ENCODE measurements around the gene NHERF1.

DNA sequence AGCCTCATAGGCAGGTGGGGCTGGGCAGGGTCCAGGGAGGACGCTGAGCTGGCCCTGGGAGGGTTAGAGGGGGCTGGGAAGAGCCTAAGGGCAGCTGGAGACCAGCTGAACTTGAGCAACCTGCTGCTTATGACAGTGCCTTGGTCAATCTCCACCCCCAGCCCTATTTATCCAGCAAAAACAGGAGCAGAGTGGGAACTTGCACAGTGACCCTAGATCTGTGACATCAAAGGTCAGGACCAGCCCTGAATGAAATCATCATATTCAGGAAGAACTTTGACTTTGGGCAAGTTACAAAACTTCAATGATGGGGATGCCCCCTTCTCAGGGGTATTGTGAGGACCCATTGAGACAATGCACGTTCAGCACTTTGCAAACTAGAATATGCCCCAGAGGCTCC lies 45.1 kb upstream of the NHERF1 start:
- TF ChIP-seq POLR2A (IDR thresholded peaks at IDR 0.05; ENCODE audit: low read depth, low read length) (no peak), EZH2 (IDR thresholded peaks at IDR 0.05; ENCODE audit: borderline replicate concordance, low read depth, low read length, severe bottlenecking) (no peak), MYC (IDR thresholded peaks at IDR 0.05; ENCODE audit: low read depth, low read length) (no peak), POLR2AphosphoS5 (IDR thresholded peaks at IDR 0.05; ENCODE audit: insufficient read depth, low read depth, low read length) (no peak), FOS (IDR thresholded peaks at IDR 0.05; ENCODE audit: borderline replicate concordance, insufficient read depth, low read length) (no peak)
- TF ChIP-seq, protein P1, sequence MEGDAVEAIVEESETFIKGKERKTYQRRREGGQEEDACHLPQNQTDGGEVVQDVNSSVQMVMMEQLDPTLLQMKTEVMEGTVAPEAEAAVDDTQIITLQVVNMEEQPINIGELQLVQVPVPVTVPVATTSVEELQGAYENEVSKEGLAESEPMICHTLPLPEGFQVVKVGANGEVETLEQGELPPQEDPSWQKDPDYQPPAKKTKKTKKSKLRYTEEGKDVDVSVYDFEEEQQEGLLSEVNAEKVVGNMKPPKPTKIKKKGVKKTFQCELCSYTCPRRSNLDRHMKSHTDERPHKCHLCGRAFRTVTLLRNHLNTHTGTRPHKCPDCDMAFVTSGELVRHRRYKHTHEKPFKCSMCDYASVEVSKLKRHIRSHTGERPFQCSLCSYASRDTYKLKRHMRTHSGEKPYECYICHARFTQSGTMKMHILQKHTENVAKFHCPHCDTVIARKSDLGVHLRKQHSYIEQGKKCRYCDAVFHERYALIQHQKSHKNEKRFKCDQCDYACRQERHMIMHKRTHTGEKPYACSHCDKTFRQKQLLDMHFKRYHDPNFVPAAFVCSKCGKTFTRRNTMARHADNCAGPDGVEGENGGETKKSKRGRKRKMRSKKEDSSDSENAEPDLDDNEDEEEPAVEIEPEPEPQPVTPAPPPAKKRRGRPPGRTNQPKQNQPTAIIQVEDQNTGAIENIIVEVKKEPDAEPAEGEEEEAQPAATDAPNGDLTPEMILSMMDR (IDR thresholded peaks at IDR 0.05; ENCODE audit: extremely low read depth in 1 of 2, insufficient read depth in 1 of 2, low read depth in 1 of 2, low read length in 2 of 2), result no peak
